Retinal pigment epithelial cell (primary cell): ENCODE results near the gene PPP1R1B.
A peak's percentile ranks its signal among the peaks of the same experiment; 100 is the strongest.

ENCODE experiments used
- DNase-seq: peaks from one replicate; pipeline ENCODE4 v3.0.0-alpha.2; 2010; ENCODE audit warnings: low read depth
- H3K4me3 ChIP-seq: 2 replicates; pipeline ENCODE4 v1.5.1; 2011; ENCODE audit warnings: mild to moderate bottlenecking, low read length, control low read depth, moderate library complexity
- CTCF ChIP-seq: conservative IDR thresholded peaks from 2 replicates; pipeline ENCODE4 v1.5.1; 2011; ENCODE audit warnings: low read depth, low read length, control low read depth, inconsistent platforms

PPP1R1B gene

GRCh38 chr17:39636587-39636926, 9.8 kb downstream of the PPP1R1B start:
- peak overlapping the region; percentile 92 for H3K4me3 ChIP-seq
- no peak for DNase-seq
- no peak for TF ChIP-seq CTCF

GRCh38 chr17:39636927-39637736, 10.4 kb downstream of the PPP1R1B start, which contains the start of gene STARD3:
STARD3 (plus strand) TSS chr17:39637144; CDS start chr17:39653532, 16,388 bp downstream.
- peak within 1 kb of the TSS; percentile 92 for H3K4me3 ChIP-seq
- peak; percentile 14 for TF ChIP-seq CTCF
- no peak for DNase-seq

GRCh38 chr17:39638317-39638716, 11.6 kb downstream of the PPP1R1B start:
- no peak overlapping the region for H3K4me3 ChIP-seq
- no peak for DNase-seq
- no peak for TF ChIP-seq CTCF

GRCh38 chr17:39639043-39639442, 12.3 kb downstream of the PPP1R1B start:
- TF ChIP-seq CTCF, result no peak
- no peak overlapping the region for H3K4me3 ChIP-seq
- no peak for DNase-seq

GRCh38 chr17:39639566-39640458, 13.1 kb downstream of the PPP1R1B start:
- H3K4me3 ChIP-seq, result no peak overlapping the region
- TF ChIP-seq CTCF, result no peak
- no peak for DNase-seq

GRCh38 chr17:39640591-39641031, 13.9 kb downstream of the PPP1R1B start:
- no peak for DNase-seq
- no peak overlapping the region for H3K4me3 ChIP-seq
- TF ChIP-seq CTCF, result no peak
